Subcutaneous abdominal adipose tissue (tissue), 5 donors: ENCODE results near the gene CPEB3.

Source experiments
- H3K27ac ChIP-seq: one replicate; pipeline ENCODE4 v1.7.0; 2013; ENCODE audit warnings: low read depth, mild to moderate bottlenecking, inconsistent platforms, low read length, moderate library complexity
- H3K27me3 ChIP-seq, 5 donors: one replicate each; pipeline ENCODE4 v1.7.0; 2013; ENCODE audit warnings: low read length in 5 of 5, inconsistent platforms in 1 of 5; ENCODE audit not compliant: control insufficient read depth in 5 of 5, insufficient read depth in 4 of 5
- H3K36me3 ChIP-seq, 5 donors: one replicate each; pipeline ENCODE4 v1.7.0; 2013; ENCODE audit warnings: low read length in 5 of 5; ENCODE audit not compliant: control insufficient read depth in 5 of 5, insufficient read depth in 5 of 5
- H3K4me1 ChIP-seq, 5 donors: one replicate each; pipeline ENCODE4 v1.7.0; 2013; ENCODE audit warnings: low read length in 5 of 5, mild to moderate bottlenecking in 3 of 5, moderate library complexity in 1 of 5; ENCODE audit not compliant: control insufficient read depth in 5 of 5, insufficient read depth in 5 of 5
- H3K4me3 ChIP-seq, 5 donors: one replicate each; pipeline ENCODE4 v1.7.0; 2013; ENCODE audit warnings: low read length in 5 of 5, low read depth in 1 of 5
- H3K9ac ChIP-seq, 5 donors: one replicate each; pipeline ENCODE4 v1.7.0; 2013; ENCODE audit warnings: low read length in 5 of 5, mild to moderate bottlenecking in 4 of 5, moderate library complexity in 3 of 5
- H3K9me3 ChIP-seq, 5 donors: one replicate each; pipeline ENCODE4 v1.7.0; 2013; ENCODE audit warnings: low read length in 5 of 5; ENCODE audit not compliant: control insufficient read depth in 5 of 5
- donor health status: healthy.
- donor health status: healthy.
- donor health status: healthy.
- donor health status: healthy.
- donor health status: healthy.

CPEB3 gene

DNA sequence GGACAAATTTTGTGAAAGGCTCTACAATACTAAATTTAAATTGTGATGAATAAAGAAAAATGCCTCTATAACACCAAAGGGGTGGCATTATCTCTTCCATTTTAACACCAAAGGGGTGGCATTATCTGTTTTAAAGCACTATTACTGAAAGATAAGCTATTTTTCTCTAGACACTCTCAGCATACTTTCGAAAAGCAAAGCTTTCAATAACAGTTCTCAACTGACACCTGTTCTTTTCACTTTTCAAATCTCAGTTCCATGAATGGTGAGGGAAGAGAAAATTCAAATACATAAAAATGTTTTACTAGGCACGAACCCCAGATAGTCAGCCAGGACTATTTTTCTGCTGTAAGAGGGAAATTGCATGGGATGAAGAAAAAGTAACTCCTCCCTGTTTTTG lies 103.8 kb downstream of the CPEB3 start:
- H3K9ac ChIP-seq, result no peak overlapping the region
- no peaks in the 10 kb centered on the region for H3K9me3 ChIP-seq
- no peak overlapping the region for H3K4me3 ChIP-seq
- no peak overlapping the region for H3K27ac ChIP-seq
- no peaks in the 10 kb centered on the region for H3K36me3 ChIP-seq
- H3K27me3 ChIP-seq, result no peaks in the 10 kb centered on the region
- no peaks in the 10 kb centered on the region for H3K4me1 ChIP-seq

DNA sequence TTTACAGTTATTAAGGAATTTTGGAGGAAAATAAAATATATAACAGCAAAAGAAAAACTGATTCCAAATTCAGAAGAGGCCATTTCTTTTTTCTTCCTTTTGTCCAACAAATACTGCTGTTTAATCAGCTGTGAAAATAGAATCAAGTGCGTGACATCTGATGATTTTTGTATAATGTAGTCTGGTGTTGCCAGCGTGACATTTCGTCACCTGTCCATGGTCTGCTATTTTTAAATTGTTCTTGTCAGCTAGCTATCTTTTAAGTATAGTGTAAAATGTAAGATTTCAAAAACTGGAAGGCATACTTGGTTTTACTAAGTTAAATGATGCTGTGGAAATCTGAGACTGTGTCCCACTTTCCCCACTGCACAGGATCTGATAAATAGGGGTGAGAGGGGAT lies 105.9 kb downstream of the CPEB3 start:
- Histone ChIP-seq H3K9ac (peak overlapping the region in 1 of 5 donors; percentile 41), H3K27me3 (no peaks in the 10 kb centered on the region), H3K27ac (no peak overlapping the region)

DNA sequence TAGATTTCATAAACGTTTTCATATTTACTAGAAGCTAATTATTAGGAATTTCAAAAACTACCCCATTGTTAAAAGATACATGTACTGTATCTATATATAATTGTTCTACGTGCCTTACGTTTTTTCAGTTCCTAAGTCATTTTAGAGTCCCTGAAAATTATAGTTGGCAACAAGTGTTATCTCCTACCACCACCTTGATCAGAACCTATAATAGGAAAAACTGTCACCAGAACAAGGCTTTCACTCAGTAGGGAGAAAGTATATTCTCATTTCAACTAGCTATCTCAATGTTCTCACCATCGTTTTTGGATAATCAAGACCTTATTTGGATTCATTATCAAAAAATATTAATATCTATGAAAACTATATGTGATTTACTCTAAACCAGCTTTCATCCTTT lies 107.7 kb downstream of the CPEB3 start:
- Histone ChIP-seq H3K4me3 (no peak overlapping the region), H3K9me3 (no peaks in the 10 kb centered on the region), H3K27me3 (no peaks in the 10 kb centered on the region), H3K9ac (no peak overlapping the region), H3K4me1 (peaks cover 0 to 4% (median 0%) of the 10 kb centered on the region in 5 donors), H3K36me3 (no peaks in the 10 kb centered on the region), H3K27ac (no peak overlapping the region)

More for the DNA sequence above, 105.9 kb downstream of the CPEB3 start:
- H3K4me3 ChIP-seq, result no peak overlapping the region
- H3K36me3 ChIP-seq, result no peaks in the 10 kb centered on the region
- H3K9me3 ChIP-seq, result no peaks in the 10 kb centered on the region
- H3K4me1 ChIP-seq, result peaks cover 0 to 4% (median 0%) of the 10 kb centered on the region in 5 donors

DNA sequence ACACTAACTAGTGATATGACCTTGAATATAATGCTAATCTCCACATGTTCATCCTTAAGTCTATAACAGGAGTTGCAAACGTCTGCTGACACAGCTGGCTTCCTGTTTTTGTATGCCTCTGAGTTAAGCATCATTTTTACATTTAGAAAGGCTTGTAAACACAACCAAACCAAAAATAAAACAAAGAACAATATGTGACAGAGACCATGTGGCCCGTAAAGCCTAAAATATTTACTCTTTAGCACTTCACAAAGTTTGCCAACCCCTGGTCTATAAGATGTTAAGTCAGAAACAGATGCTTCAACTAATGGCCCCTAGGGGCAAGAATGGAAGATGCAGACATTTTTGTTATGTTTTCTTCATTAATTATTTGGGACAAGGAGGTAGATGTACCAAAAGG lies 109.3 kb downstream of the CPEB3 start:
- no peak overlapping the region for H3K27ac ChIP-seq
- no peaks in the 10 kb centered on the region for H3K36me3 ChIP-seq
- peaks cover 0 to 4% (median 0%) of the 10 kb centered on the region in 5 donors for H3K4me1 ChIP-seq
- H3K9ac ChIP-seq, result no peak overlapping the region
- H3K4me3 ChIP-seq, result no peak overlapping the region
- no peaks in the 10 kb centered on the region for H3K9me3 ChIP-seq
- H3K27me3 ChIP-seq, result no peaks in the 10 kb centered on the region

DNA sequence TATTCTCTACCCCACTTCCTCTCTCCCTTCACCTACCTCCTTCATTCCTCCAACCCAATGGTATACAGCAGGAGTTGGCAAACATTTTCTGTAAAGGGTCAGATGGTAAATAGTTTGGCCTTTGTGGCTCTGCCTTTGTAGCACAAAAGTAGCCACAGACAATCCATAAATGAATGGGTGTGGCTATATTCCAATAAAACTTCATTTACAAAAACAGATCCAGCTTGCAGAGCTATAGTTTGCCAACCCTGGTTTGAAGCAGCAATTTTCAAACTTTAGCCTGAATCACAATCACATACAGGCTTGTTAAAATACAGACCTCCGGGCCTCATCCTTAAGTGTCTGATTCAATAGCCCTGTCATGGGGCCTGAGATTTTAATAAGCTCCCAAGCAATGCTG lies 110.5 kb downstream of the CPEB3 start:
- no peaks in the 10 kb centered on the region for H3K27me3 ChIP-seq
- H3K9me3 ChIP-seq, result no peaks in the 10 kb centered on the region
- no peaks in the 10 kb centered on the region for H3K36me3 ChIP-seq
- no peak overlapping the region for H3K27ac ChIP-seq
- H3K4me3 ChIP-seq, result no peak overlapping the region
- H3K9ac ChIP-seq, result no peak overlapping the region
- peaks cover 0 to 4% (median 0%) of the 10 kb centered on the region in 5 donors for H3K4me1 ChIP-seq

DNA sequence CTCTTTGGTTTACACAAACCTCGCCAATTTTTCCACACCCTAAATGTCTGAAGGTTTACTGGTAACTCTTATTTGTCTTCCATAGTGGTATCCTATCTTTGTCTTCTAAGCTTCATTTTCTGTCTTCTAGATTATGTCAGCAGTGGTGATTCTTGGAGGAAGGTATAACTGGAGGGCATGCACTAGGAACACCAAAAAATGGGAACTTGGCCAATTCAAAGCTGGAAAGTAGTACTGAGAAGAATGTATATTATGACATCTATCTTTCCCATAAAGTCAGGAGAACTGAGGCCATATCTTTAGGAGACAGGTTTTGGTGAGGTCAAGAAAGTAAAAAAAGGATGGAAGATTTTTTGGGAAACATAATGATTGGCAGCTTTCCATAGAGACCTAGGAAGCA lies 113.3 kb downstream of the CPEB3 start:
- no peak overlapping the region for H3K4me3 ChIP-seq
- H3K9ac ChIP-seq, result no peak overlapping the region
- no peaks in the 10 kb centered on the region for H3K27me3 ChIP-seq
- H3K4me1 ChIP-seq, result peaks cover 0 to 4% (median 0%) of the 10 kb centered on the region in 5 donors
- no peaks in the 10 kb centered on the region for H3K9me3 ChIP-seq
- no peaks in the 10 kb centered on the region for H3K36me3 ChIP-seq
- no peak overlapping the region for H3K27ac ChIP-seq

DNA sequence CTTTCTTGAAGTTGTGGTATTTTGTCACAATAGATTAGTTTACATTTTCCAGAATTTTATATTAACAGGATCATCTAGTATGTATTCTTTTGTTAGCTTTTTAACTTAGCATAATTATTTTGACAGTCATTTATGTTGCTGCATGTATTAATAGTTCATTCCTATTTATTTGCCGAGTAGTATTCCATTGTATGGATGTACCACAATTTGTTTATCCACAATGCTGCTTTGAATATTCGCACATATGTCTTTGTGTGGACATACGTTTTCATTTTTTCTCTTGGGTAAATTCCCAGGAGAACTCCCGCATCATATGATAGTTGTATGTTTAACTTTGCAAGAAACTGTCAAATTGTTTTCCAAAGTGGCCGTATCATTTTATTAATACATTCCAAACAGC lies 115.7 kb downstream of the CPEB3 start:
- Histone ChIP-seq H3K27me3 (no peaks in the 10 kb centered on the region), H3K4me3 (no peak overlapping the region), H3K9ac (no peak overlapping the region), H3K27ac (no peak overlapping the region), H3K4me1 (no peaks in the 10 kb centered on the region), H3K9me3 (no peaks in the 10 kb centered on the region), H3K36me3 (no peaks in the 10 kb centered on the region)

DNA sequence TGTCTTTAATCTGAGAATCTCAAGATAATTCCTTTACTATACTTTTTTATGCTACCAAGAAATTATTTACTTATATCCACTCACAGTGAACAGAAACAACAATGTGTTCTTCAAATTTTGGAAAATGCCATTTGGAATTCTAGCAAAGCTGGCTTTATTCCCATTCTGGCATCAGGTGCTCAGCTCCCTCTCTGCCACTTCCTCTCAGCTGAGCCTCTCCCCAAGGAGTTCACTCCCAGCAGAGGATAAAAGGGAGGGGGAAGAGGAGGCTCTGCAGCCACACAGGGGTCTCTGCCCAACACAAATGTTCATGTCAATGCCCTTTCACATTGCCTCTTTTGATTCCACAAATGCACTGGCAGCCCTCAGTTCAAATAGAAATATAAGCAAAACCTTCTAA lies 116.9 kb downstream of the CPEB3 start:
- Histone ChIP-seq H3K9me3 (no peaks in the 10 kb centered on the region), H3K27me3 (no peaks in the 10 kb centered on the region), H3K4me3 (no peak overlapping the region), H3K36me3 (no peaks in the 10 kb centered on the region), H3K4me1 (no peaks in the 10 kb centered on the region), H3K9ac (no peak overlapping the region), H3K27ac (no peak overlapping the region)

DNA sequence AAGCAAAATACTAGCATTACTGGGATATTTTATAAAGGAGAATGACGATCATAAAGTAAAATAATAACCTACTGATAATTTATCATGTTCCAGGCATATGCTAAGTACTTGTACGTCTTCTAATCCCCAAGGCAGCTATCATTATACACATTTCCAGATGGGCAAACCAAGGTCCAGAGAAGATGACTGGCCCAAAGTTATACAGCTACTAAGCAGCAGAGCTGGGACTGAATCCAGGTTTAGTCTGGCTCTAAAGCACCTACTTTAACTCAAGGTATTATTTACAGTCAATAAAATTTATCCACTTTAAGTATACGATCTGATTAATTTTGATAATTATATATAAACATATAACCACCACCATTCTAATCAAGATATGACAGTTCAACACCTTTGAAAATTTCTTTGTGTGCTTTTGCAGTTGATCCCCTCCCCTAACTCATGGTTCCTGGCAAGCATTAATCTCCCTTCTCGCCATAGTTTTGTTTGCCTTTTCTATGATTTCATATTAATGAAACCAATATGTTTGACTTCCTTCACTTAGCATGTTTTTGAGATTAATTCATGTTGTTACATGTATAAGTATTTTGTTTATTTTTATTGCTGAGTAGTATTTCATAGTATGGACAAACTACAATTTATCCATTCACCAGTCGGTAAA lies 126.7 kb downstream of the CPEB3 start:
- H3K36me3 ChIP-seq, result peaks cover 0 to 10% (median 0%) of the 10 kb centered on the region in 5 donors
- H3K27ac ChIP-seq, result no peak overlapping the region
- H3K4me1 ChIP-seq, result no peaks in the 10 kb centered on the region
- H3K9me3 ChIP-seq, result peaks cover 0 to 14% (median 6%) of the 10 kb centered on the region in 5 donors
- no peaks in the 10 kb centered on the region for H3K27me3 ChIP-seq
- H3K4me3 ChIP-seq, result no peak overlapping the region
- no peak overlapping the region for H3K9ac ChIP-seq

DNA sequence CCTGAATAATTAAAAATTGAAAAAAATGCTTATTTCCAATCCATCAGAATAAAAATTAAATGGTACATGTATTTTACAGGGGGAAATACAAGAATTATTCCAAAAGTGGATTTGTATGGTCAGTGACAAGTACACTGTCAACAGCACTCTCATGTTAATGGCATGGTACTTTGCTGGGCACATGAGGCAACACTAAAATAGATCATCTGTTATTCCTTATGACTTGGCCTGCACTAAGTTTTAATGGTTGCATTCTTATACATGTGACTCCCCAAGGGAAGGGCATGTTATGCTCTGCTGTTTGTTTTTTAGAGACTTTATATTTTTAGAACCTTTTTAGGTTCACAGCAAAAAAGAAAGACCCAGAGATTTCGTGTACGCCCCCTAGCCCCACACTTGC lies 128.3 kb downstream of the CPEB3 start:
- Histone ChIP-seq H3K36me3 (peaks cover 0 to 10% (median 0%) of the 10 kb centered on the region in 5 donors), H3K27me3 (no peaks in the 10 kb centered on the region), H3K9ac (no peak overlapping the region), H3K4me3 (no peak overlapping the region), H3K27ac (no peak overlapping the region), H3K9me3 (peaks cover 0 to 13% (median 6%) of the 10 kb centered on the region in 5 donors), H3K4me1 (no peaks in the 10 kb centered on the region)
